Measurements from ENCODE around the gene DCAF17.

DCAF17 gene

GRCh38 chr2:171434013-171434989 lies at the start of gene DCAF17:
Gene DCAF17 (plus strand): TSS chr2:171434226. CDS start chr2:171434578, 352 bp downstream.
- FAIRE-seq, result peak; percentile 70

- no peak for FAIRE-seq
These were observed 47.4 kb upstream of the DCAF17 start for GRCh38 chr2:171386627-171387026.

- FAIRE-seq, result no peak
These were observed 47.0 kb upstream of the DCAF17 start for GRCh38 chr2:171387052-171387451.

GRCh38 chr2:171389325-171389724 lies 44.7 kb upstream of the DCAF17 start:
- no peak for FAIRE-seq

GRCh38 chr2:171389780-171390179 lies 44.2 kb upstream of the DCAF17 start:
- no peak for FAIRE-seq

- no peak for FAIRE-seq
These were observed 43.0 kb upstream of the DCAF17 start for GRCh38 chr2:171390941-171391516.

GRCh38 chr2:171391532-171391931 lies 42.5 kb upstream of the DCAF17 start:
- no peak for FAIRE-seq

- no peak for FAIRE-seq
These were observed 40.5 kb upstream of the DCAF17 start for GRCh38 chr2:171393487-171393886.

GRCh38 chr2:171394164-171394740 lies 39.8 kb upstream of the DCAF17 start:
- FAIRE-seq, result no peak

- FAIRE-seq, result no peak
These were observed 34.7 kb upstream of the DCAF17 start for GRCh38 chr2:171399292-171399691.

GRCh38 chr2:171400395-171400794 lies 33.6 kb upstream of the DCAF17 start:
- FAIRE-seq, result no peak

- no peak for FAIRE-seq
These were observed 32.1 kb upstream of the DCAF17 start for GRCh38 chr2:171401947-171402346.

GRCh38 chr2:171402906-171403580 lies 31.0 kb upstream of the DCAF17 start:
- no peak for FAIRE-seq

GRCh38 chr2:171404261-171404660 lies 29.8 kb upstream of the DCAF17 start:
- no peak for FAIRE-seq

- no peak for FAIRE-seq
These were observed 29.3 kb upstream of the DCAF17 start for GRCh38 chr2:171404719-171405118.

GRCh38 chr2:171405546-171405945 lies 28.5 kb upstream of the DCAF17 start:
- no peak for FAIRE-seq

- FAIRE-seq, result no peak
These were observed 28.0 kb upstream of the DCAF17 start for GRCh38 chr2:171406044-171406443.

- FAIRE-seq, result no peak
These were observed 26.9 kb upstream of the DCAF17 start for GRCh38 chr2:171407030-171407675.

- FAIRE-seq, result no peak
These were observed 26.4 kb upstream of the DCAF17 start for GRCh38 chr2:171407676-171408044.

- FAIRE-seq, result no peak
These were observed 24.5 kb upstream of the DCAF17 start for GRCh38 chr2:171409436-171409971.

- no peak for FAIRE-seq
These were observed 23.9 kb upstream of the DCAF17 start for GRCh38 chr2:171410101-171410500.

- FAIRE-seq, result peak; percentile 27
These were observed 23.4 kb upstream of the DCAF17 start for GRCh38 chr2:171410624-171411023.

All from G401.6 (cell line).